ENCODE measurements around the gene GLS.

GRCh38 chr2:190929919-190930318 lies 49.3 kb downstream of the GLS start:
- TF ChIP-seq POLR2A (IDR thresholded peaks at IDR 0.05) (no peak), CTCF (IDR thresholded peaks at IDR 0.05) (no peak)

All from vagina (tissue), 2 donors.